Measurements from ENCODE around the gene RRM2. TPM values are rescaled to one million over a fixed set of nuclear protein-coding genes. Genes with fewer than 3 reads are reported as not detected.

RRM2 gene
- total RNA-seq, 2 experiments from 2014 or later = 414 to 424 TPM

DNA sequence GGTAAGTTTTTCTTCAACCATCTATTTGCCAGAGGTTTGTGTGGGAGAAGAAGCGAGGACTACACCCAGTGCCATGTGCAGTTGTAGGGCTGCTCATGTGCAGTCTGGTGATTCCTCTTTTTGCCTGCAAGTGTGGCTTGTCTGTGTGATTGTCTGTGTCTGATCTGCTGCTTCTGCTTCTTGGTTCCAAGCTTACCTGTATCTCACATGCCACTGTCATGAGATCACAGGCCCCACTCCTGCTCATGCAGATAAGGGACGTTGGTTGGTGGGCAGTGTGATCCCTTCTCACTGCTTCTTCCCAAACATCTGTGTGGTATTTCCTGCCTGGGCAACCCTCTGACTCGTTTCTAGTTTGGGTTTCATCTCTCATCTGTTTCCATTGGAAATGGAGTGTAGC, 27.1 kb downstream of the RRM2 start:
- H3K27me3 Mint-ChIP-seq = no peaks in the 10 kb centered on the region
- H3K4me3 Mint-ChIP-seq = no peak overlapping the region
- H3K36me3 Mint-ChIP-seq = peaks cover 33% of the 10 kb centered on the region
- no peak for DNase-seq
- no peak overlapping the region for H3K27ac Mint-ChIP-seq
- H3K9me3 Mint-ChIP-seq = no peaks in the 10 kb centered on the region
- H3K4me1 Mint-ChIP-seq = peaks cover 3% of the 10 kb centered on the region

DNA sequence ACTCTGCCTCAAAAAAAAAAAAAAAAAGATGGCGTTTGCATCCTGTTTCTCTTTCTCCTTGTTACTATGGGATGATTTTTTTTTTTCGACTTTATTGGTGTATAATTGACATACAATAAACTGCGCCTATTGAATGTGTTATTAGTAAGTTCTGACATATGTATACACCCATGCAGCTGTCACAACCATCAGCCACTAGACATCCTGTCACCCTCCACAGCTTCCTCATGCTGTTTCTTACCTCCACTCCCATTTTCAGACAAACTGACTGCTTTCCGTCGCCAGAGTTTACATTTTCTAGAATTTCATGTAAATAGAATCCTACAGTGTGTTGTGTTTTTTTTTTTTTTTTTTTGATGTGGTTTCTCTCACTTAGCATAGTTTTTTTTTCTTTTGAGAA, 27.9 kb downstream of the RRM2 start:
- peaks cover 30% of the 10 kb centered on the region for H3K36me3 Mint-ChIP-seq

DNA sequence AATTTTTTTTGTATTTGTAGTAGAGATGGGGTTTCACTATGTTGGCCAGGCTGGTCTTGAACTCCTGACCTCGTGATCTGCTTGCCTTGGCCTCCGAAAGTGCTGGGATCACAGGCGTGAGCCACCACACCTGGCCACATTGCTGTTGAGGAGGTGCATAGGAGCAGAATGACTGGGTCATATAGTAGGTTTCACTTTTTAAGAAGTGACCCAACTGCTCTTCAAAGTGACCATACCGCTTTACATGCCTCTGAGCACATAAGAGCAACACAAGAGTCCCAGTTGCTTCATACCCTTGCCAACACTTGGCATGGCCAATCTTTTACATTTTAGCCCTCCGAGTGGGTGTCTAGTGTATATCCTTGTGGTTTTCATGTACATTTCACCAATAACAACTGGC, 28.9 kb downstream of the RRM2 start:
- H3K27ac Mint-ChIP-seq = no peak overlapping the region
- H3K27me3 Mint-ChIP-seq = no peaks in the 10 kb centered on the region
- H3K4me1 Mint-ChIP-seq = peaks cover 3% of the 10 kb centered on the region
- no peak overlapping the region for H3K4me3 Mint-ChIP-seq
- DNase-seq = no peak
- H3K36me3 Mint-ChIP-seq = peaks cover 32% of the 10 kb centered on the region
- no peaks in the 10 kb centered on the region for H3K9me3 Mint-ChIP-seq

More for the DNA sequence above, 27.9 kb downstream of the RRM2 start:
- DNase-seq = no peak
- no peaks in the 10 kb centered on the region for H3K27me3 Mint-ChIP-seq
- H3K4me3 Mint-ChIP-seq = no peak overlapping the region
- H3K9me3 Mint-ChIP-seq = no peaks in the 10 kb centered on the region
- peaks cover 3% of the 10 kb centered on the region for H3K4me1 Mint-ChIP-seq
- no peak overlapping the region for H3K27ac Mint-ChIP-seq

DNA sequence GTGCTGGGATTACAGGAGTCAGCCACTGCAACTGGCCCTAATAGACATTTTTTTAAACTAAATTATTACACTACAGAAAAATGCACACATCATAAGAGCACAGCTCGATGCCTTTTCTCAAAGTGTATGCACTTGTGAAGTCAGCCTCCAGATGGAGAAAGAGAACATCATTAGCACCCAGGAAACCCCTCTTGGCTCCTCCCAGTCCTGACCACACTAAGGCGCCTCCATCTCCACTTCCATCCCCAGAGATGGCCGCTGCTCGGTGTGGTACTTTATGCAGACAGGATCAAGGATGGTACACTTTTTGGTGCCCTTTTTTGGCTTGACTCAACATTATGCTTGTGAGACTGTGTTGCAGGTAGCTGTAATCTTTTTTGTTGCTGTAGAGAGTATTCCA, 34.8 kb downstream of the RRM2 start:
- no peaks in the 10 kb centered on the region for H3K4me1 Mint-ChIP-seq
- H3K27ac Mint-ChIP-seq = no peak overlapping the region
- no peaks in the 10 kb centered on the region for H3K27me3 Mint-ChIP-seq
- no peak for DNase-seq
- H3K9me3 Mint-ChIP-seq = no peaks in the 10 kb centered on the region
- H3K4me3 Mint-ChIP-seq = no peak overlapping the region
- peaks cover 10% of the 10 kb centered on the region for H3K36me3 Mint-ChIP-seq

DNA sequence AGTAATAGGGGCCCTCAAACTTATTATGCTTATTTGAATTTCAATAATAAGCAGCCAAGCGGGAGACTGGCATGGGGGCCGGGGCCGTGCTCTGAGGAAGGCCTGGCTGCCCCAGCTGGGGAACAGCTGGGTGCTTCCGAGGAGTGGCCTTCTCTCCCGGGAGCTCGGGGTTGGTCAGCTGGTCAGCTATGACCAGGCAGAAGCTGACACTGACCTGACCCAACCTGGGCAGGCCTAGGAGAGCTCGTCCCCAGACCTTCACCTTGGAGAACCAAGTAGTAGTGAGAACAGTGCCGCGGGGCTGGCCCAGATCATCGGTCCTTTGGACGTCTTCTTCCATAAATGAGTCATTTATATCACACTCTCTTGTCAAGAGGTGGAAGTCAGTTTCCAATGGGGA, 36.1 kb downstream of the RRM2 start:
- Mint-ChIP-seq H3K36me3 (peaks cover 5% of the 10 kb centered on the region), H3K9me3 (no peaks in the 10 kb centered on the region), H3K4me1 (no peaks in the 10 kb centered on the region), H3K27ac (no peak overlapping the region), H3K27me3 (no peaks in the 10 kb centered on the region), H3K4me3 (no peak overlapping the region)
- no peak for DNase-seq

- peaks cover 4% of the 10 kb centered on the region for H3K36me3 Mint-ChIP-seq
- no peaks in the 10 kb centered on the region for H3K4me1 Mint-ChIP-seq
- H3K27ac Mint-ChIP-seq = no peak overlapping the region
- H3K4me3 Mint-ChIP-seq = no peak overlapping the region
- H3K9me3 Mint-ChIP-seq = no peaks in the 10 kb centered on the region
- no peak for DNase-seq
- H3K27me3 Mint-ChIP-seq = no peaks in the 10 kb centered on the region
Measured at GRCh38 chr2:10159086-10159485, 36.5 kb downstream of the RRM2 start.

- H3K4me3 Mint-ChIP-seq = no peak overlapping the region
- H3K9me3 Mint-ChIP-seq = no peaks in the 10 kb centered on the region
- no peaks in the 10 kb centered on the region for H3K4me1 Mint-ChIP-seq
- H3K36me3 Mint-ChIP-seq = peaks cover 4% of the 10 kb centered on the region
- no peaks in the 10 kb centered on the region for H3K27me3 Mint-ChIP-seq
- no peak overlapping the region for H3K27ac Mint-ChIP-seq
- DNase-seq = no peak
Measured at GRCh38 chr2:10159581-10160131, 37.1 kb downstream of the RRM2 start.

DNA sequence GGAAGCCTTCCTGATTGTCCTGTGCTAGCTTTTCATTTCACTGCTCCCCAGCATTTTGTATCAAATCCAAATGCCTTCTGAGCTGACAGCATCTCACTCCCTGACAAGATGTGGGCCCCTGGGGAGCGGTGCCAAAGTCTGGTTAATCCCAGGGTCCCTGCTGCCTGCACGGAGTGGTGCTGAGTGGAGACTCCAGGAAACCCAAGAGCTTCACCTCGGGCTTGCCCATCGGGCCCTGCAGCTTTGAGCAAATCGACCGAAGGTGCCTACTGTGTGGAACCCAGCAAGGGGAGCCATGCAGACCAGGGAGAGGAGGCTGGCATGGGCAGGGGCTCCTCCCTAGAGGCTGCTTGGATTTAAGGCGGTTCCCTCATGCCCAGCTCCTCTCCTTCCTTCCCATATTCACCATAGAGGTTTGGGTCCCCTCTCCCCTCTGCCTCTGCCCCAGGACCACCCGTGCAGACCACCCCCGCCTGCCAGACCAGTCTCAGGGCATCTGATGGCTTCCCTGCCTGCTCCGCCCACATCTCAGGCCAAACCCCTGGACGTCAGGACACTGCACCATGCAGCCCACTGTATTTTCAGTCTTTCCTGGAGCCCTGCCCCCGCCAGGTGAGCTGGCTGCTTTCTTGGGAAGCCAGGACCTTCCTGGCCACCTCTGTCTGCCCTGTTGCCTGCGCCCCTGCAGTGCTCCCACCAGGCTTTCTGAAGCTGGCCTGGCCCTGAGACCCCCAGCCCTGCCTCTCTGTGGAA, 37.8 kb downstream of the RRM2 start:
- Mint-ChIP-seq H3K27me3 (no peaks in the 10 kb centered on the region), H3K27ac (no peak overlapping the region), H3K36me3 (peaks cover 10% of the 10 kb centered on the region), H3K9me3 (no peaks in the 10 kb centered on the region), H3K4me3 (no peak overlapping the region), H3K4me1 (no peaks in the 10 kb centered on the region)
- DNase-seq = no peak

GRCh38 chr2:10161206-10161931, 38.8 kb downstream of the RRM2 start:
- Mint-ChIP-seq H3K36me3 (peaks cover 7% of the 10 kb centered on the region), H3K4me3 (no peak overlapping the region), H3K9me3 (no peaks in the 10 kb centered on the region), H3K4me1 (no peaks in the 10 kb centered on the region), H3K27me3 (no peaks in the 10 kb centered on the region), H3K27ac (no peak overlapping the region)
- DNase-seq = no peak

GRCh38 chr2:10161961-10162441, 39.5 kb downstream of the RRM2 start:
- Mint-ChIP-seq H3K36me3 (peaks cover 7% of the 10 kb centered on the region), H3K27me3 (no peaks in the 10 kb centered on the region), H3K4me3 (no peak overlapping the region), H3K27ac (no peak overlapping the region), H3K9me3 (no peaks in the 10 kb centered on the region), H3K4me1 (no peaks in the 10 kb centered on the region)
- no peak for DNase-seq

- peaks cover 7% of the 10 kb centered on the region for H3K36me3 Mint-ChIP-seq
- H3K4me3 Mint-ChIP-seq = no peak overlapping the region
- H3K27me3 Mint-ChIP-seq = no peaks in the 10 kb centered on the region
- H3K27ac Mint-ChIP-seq = no peak overlapping the region
- no peaks in the 10 kb centered on the region for H3K9me3 Mint-ChIP-seq
- no peaks in the 10 kb centered on the region for H3K4me1 Mint-ChIP-seq
- DNase-seq = no peak
Measured at GRCh38 chr2:10162586-10163497, 40.3 kb downstream of the RRM2 start.

DNA sequence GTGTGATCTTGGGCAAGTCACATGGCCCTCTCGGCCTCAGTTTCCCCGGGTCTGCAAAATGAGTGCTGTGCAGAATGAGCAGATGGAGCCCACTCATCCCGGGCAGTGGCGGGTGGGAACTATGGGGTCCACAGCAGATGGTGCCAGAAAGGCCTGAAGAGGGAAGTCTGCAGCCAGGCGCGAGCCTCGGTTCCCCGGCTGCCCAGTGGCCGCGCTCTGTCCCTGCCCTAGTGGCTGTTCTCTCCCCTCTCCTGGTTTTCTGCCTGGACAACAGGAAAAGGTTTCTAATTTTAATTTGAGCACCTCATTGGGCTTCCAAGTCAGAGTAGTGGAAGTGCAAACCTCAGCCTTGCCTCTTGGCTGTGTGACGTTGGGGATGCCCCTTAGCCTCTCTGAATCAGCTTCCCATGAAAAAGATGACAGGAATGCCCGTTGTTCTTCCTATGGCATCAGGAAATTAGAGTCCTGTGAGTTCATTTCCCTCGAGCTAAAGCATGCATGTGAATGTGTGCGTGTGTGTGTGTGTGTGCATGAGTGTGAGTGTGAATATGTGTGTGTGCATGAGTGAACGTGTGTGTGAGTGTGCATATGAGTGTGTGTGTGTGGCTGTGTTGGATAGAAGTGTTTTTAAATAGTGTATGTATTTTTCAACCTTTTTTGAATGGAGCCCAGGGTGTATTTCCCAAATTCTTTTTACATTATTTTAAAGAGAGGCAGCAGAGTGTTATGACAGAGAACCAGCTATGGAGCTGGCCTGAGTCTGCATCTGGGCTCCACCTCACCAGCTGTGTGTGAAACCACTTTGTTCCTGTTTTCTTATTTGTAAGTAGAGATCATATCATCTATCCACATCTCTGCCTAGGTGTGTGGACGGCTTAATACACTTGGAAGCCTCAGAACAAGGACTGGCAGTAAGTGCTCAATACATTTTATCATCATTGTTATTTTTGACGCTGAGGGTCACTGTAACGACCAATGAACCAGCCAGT, 41.3 kb downstream of the RRM2 start:
- H3K36me3 Mint-ChIP-seq = peaks cover 10% of the 10 kb centered on the region
- DNase-seq = no peak
- no peak overlapping the region for H3K4me3 Mint-ChIP-seq
- H3K27me3 Mint-ChIP-seq = no peaks in the 10 kb centered on the region
- no peak overlapping the region for H3K27ac Mint-ChIP-seq
- H3K4me1 Mint-ChIP-seq = no peaks in the 10 kb centered on the region
- H3K9me3 Mint-ChIP-seq = no peaks in the 10 kb centered on the region

GRCh38 chr2:10164601-10165000, 42.1 kb downstream of the RRM2 start:
- Mint-ChIP-seq H3K9me3 (no peaks in the 10 kb centered on the region), H3K4me1 (no peaks in the 10 kb centered on the region), H3K36me3 (peaks cover 10% of the 10 kb centered on the region), H3K27me3 (no peaks in the 10 kb centered on the region), H3K4me3 (no peak overlapping the region), H3K27ac (no peak overlapping the region)
- no peak for DNase-seq

DNA sequence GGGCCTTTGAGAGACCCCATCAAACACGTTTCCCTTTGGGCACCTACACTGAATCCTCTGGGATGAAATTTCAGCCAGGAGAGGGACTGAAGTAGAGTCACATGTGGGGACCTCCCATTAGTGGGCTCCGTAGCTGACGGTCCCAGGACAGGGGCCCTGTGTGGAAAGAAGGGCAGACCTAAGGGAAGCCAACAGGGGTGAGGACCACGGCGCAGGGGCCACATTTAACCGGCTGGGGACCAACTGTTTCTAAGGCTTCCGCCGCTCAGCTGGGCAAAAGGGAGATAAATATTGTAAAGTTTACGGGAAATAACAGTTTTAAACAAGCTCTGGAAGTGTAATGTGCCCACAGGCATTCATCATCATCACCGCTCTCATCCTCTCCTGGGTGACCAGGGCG, 42.7 kb downstream of the RRM2 start:
- H3K9me3 Mint-ChIP-seq = no peaks in the 10 kb centered on the region
- H3K27ac Mint-ChIP-seq = no peak overlapping the region
- H3K27me3 Mint-ChIP-seq = no peaks in the 10 kb centered on the region
- H3K4me3 Mint-ChIP-seq = no peak overlapping the region
- peaks cover 10% of the 10 kb centered on the region for H3K36me3 Mint-ChIP-seq
- DNase-seq = no peak
- no peaks in the 10 kb centered on the region for H3K4me1 Mint-ChIP-seq

Measured in activated naive CD8-positive, alpha-beta T cell treated with anti-CD3 and anti-CD28 coated beads for 36 hours (primary cell).